Neutrophil (primary cell): ENCODE data around the gene PHF11.
A peak's percentile ranks its signal among the peaks of the same experiment; 100 is the strongest.

Experiments
- H3K27ac ChIP-seq: fragments of 200-600 bp; sonication (generic); 2 replicates; pipeline ENCODE4 v1.5.1; 2016; ENCODE audit warnings: mild to moderate bottlenecking, moderate library complexity
- H3K27me3 ChIP-seq: fragments of 200-600 bp; sonication (generic); 2 replicates; pipeline ENCODE4 v1.6.0; 2016; ENCODE audit warnings: mild to moderate bottlenecking
- H3K36me3 ChIP-seq: fragments of 200-600 bp; sonication (generic); 2 replicates; pipeline ENCODE4 v1.5.1; 2017
- H3K4me1 ChIP-seq, 2 experiments: fragments of 200-600 bp in 1 of 2; sonication (generic) in 1 of 2; 1 replicate in 1 of 2; 2 replicates in 1 of 2; pipeline versions ENCODE4 v1.5.1 to v1.6.1; 2013 to 2016; ENCODE audit warnings: low read depth in 1 of 2, low read length in 1 of 2, mild to moderate bottlenecking in 1 of 2, moderate library complexity in 1 of 2; ENCODE audit not compliant: control insufficient read depth in 1 of 2, insufficient read depth in 1 of 2
- H3K4me3 ChIP-seq, 2 experiments: fragments of 200-600 bp in 1 of 2; sonication (generic) in 1 of 2; 1 replicate in 1 of 2; 2 replicates in 1 of 2; pipeline ENCODE4 v1.5.1; 2013 to 2016; ENCODE audit warnings: low read depth in 1 of 2, low read length in 1 of 2, mild to moderate bottlenecking in 1 of 2, moderate library complexity in 1 of 2
- H3K9me3 ChIP-seq: fragments of 200-600 bp; sonication (generic); 2 replicates; pipeline ENCODE4 v1.5.1; 2016
- TF ChIP-seq, protein P1 (sequence below): fragments of 200-600 bp; sonication (generic); IDR thresholded peaks from 2 replicates; pipeline ENCODE4 v1.5.1; 2016; ENCODE audit warnings: antibody characterized with exemption

Gene PHF11

DNA sequence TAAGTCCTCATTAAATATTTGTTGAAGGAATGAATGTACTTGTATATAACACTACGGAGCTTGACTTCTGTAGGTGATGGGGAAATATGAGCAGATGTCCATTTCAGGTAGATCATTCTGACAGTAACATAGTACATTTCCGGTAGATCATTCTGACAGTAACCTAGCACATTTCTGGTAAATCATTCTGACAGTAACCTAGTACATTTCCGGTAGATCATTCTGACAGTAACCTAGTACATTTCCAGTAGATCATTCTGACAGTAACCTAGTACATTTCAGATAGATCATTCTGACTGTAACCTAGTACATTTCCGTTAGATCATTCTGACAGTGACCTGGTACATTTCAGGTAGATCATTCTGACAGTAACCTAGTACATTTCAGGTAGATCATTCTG, 2.5 kb downstream of the PHF11 start:
- TF ChIP-seq, protein P1, sequence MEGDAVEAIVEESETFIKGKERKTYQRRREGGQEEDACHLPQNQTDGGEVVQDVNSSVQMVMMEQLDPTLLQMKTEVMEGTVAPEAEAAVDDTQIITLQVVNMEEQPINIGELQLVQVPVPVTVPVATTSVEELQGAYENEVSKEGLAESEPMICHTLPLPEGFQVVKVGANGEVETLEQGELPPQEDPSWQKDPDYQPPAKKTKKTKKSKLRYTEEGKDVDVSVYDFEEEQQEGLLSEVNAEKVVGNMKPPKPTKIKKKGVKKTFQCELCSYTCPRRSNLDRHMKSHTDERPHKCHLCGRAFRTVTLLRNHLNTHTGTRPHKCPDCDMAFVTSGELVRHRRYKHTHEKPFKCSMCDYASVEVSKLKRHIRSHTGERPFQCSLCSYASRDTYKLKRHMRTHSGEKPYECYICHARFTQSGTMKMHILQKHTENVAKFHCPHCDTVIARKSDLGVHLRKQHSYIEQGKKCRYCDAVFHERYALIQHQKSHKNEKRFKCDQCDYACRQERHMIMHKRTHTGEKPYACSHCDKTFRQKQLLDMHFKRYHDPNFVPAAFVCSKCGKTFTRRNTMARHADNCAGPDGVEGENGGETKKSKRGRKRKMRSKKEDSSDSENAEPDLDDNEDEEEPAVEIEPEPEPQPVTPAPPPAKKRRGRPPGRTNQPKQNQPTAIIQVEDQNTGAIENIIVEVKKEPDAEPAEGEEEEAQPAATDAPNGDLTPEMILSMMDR, result no peak
- H3K4me3 ChIP-seq, result no peak overlapping the region
- peaks cover 27% of the 10 kb centered on the region for H3K36me3 ChIP-seq
- H3K27me3 ChIP-seq, result no peaks in the 10 kb centered on the region
- peaks cover 3 to 22% of the 10 kb centered on the region in 2 experiments for H3K4me1 ChIP-seq
- no peaks in the 10 kb centered on the region for H3K9me3 ChIP-seq
- peak overlapping the region; percentile 96 for H3K27ac ChIP-seq

DNA sequence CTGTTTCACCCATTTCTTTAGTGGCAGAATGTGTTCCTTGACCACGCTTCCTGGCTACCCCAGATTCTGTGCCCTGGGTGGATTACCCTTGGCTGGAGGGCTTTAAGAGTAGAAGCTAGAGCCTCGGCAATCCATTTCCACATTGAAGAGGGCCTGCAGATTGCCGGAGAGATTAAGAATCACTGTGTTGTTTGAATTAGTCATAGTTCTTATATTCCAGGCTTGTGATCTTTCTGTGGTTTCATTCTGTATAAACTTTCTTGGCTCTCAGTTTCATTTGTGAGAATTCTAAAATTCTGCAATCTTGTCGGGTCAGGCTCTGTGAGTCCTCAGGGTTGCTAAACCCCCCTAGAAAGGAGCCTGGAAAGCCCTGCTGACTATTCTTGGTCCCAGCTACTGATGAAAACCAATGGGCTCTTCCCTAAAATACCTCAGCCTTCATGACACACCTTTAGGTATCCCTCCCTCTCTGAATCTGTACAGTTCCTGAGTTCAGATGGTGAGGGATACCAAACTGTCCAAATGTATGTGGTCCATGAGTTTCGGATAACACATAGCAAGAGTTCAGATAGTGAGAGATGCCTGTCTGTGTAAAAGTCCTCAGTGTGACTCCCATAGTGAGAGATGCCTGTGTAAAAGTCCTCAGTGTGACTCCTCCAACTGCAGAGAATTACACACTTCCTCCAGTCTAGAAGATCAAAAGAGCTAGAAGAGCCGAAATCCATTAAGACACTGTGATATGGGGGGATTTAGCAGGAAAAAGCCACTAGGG, 4.3 kb downstream of the PHF11 start:
- no peaks in the 10 kb centered on the region for H3K9me3 ChIP-seq
- peaks cover 3 to 12% of the 10 kb centered on the region in 2 experiments for H3K4me1 ChIP-seq
- no peaks in the 10 kb centered on the region for H3K27me3 ChIP-seq
- TF ChIP-seq, protein P1, result no peak
- no peak overlapping the region for H3K4me3 ChIP-seq
- no peak overlapping the region for H3K27ac ChIP-seq
- peaks cover 29% of the 10 kb centered on the region for H3K36me3 ChIP-seq

DNA sequence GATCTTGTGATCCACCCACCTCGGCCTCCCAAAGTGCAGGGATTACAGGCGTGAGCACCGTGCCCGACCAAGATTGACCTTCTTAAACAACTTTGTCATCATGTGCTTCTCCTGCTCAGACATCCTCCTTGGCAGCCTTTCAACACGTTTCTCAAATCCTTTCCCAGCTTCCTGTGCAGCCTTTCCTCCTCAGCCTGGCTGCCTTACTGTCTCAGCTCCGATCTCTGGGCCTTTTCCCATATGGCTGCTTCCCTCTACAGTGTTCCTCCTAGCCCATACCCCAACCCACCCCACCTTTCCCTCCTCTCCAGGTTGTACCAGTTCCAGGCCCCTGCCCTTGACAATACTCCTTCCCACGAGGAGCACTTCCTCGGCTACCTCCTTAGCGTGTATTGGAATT, 7.2 kb downstream of the PHF11 start:
- Histone ChIP-seq H3K4me1 (no peaks in the 10 kb centered on the region), H3K27me3 (no peaks in the 10 kb centered on the region), H3K4me3 (no peak overlapping the region), H3K36me3 (peaks cover 36% of the 10 kb centered on the region), H3K9me3 (no peaks in the 10 kb centered on the region), H3K27ac (no peak overlapping the region)
- TF ChIP-seq, protein P1, result no peak

DNA sequence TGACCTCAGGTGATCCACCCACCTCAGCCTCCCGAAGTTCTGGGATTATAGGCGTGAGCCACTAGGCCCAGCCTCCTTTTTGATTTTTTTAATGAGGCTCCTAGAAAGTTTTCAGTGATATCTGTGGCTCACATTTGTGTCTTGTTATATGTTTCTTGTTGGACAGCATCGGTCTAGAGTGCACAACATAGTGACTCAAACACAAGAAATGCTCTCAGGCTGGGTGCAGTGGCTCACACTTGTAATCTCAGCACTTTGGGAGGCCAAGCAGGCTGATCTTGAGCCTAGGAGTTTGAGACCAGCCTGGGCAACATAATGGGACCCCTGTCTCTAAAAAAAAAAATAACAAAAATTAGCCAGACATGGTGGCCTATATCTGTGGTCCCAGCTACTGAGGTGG, 8.2 kb downstream of the PHF11 start:
- no peak overlapping the region for H3K27ac ChIP-seq
- TF ChIP-seq, protein P1, result no peak
- no peaks in the 10 kb centered on the region for H3K4me1 ChIP-seq
- no peaks in the 10 kb centered on the region for H3K9me3 ChIP-seq
- no peaks in the 10 kb centered on the region for H3K27me3 ChIP-seq
- H3K4me3 ChIP-seq, result no peak overlapping the region
- H3K36me3 ChIP-seq, result peaks cover 28% of the 10 kb centered on the region

DNA sequence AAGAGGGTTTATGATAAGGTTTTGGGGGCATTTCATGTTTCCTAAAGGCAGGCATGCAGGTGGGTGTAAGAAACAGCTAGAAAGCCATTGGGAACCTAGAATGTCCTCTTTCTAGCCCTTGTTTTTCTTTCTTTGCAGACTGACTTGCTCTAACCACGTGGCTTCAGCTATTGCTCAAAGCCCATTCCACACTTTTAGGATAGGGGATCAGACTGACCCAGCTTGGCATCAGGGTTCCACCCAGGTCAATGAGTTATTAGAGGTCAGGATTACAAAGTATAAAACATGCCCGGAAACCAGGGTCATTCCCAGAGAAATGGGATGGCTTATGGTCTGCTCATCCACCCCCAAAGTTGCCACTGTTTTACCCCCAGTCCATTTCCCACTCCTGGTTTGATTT, 16.8 kb downstream of the PHF11 start:
- Histone ChIP-seq H3K4me1 (no peaks in the 10 kb centered on the region), H3K9me3 (no peaks in the 10 kb centered on the region), H3K27me3 (no peaks in the 10 kb centered on the region), H3K36me3 (peaks cover 65% of the 10 kb centered on the region), H3K27ac (no peak overlapping the region), H3K4me3 (no peak overlapping the region)
- TF ChIP-seq, protein P1, result no peak
